HL-60 (cell line): Measurements from ENCODE around the gene KLHL36.
"Not testable (repeated sequence)": the region's sequence is repeated elsewhere in the genome, so short reads cannot be mapped to it uniquely, and the experiment has no call there.

Experiments
- DNase-seq, 2 experiments: peaks; one replicate each; pipeline ENCODE4 v3.0.0-alpha.2; 2010 to 2020; ENCODE audit warnings: low read depth in 1 of 2, low spot score in 1 of 2
- H3K27ac ChIP-seq: fragments of 250-450 bp; sonication (Bioruptor Pico); replicated peaks from 2 replicates; pipeline ENCODE4 v1.5.1; 2020; ENCODE audit warnings: mild to moderate bottlenecking, moderate library complexity
- H3K27me3 ChIP-seq: fragments of 250-450 bp; sonication (Bioruptor Pico); 2 replicates; pipeline ENCODE4 v1.5.1; 2021; ENCODE audit warnings: mild to moderate bottlenecking, moderate library complexity; ENCODE audit not compliant: insufficient read depth, poor library complexity, severe bottlenecking
- H3K4me3 ChIP-seq: replicated peaks from 2 replicates; pipeline ENCODE4 v1.5.1; 2011; ENCODE audit warnings: mild to moderate bottlenecking, control low read depth, low read length; ENCODE audit not compliant: insufficient read depth
- GABPA ChIP-seq: IDR thresholded peaks from 2 replicates; pipeline ENCODE4 v1.6.1; 2012; ENCODE audit warnings: low read depth
- POLR2AphosphoS5 ChIP-seq: IDR thresholded peaks from 2 replicates; pipeline ENCODE4 v1.6.1; 2012; ENCODE audit warnings: low read depth
- SPI1 ChIP-seq: IDR thresholded peaks from 2 replicates; pipeline ENCODE4 v1.6.1; 2012; ENCODE audit warnings: low read depth, mild to moderate bottlenecking, borderline replicate concordance
- TF ChIP-seq, protein P1 (sequence below): IDR thresholded peaks from 2 replicates; pipeline ENCODE4 v1.6.1; 2012; ENCODE audit warnings: low read depth; ENCODE audit not compliant: insufficient replicate concordance
- TF ChIP-seq, protein P2 (sequence below): IDR thresholded peaks from one replicate; pipeline ENCODE4 v1.5.1; 2011; ENCODE audit warnings: low read length, control low read depth, inconsistent platforms; ENCODE audit not compliant: insufficient read depth

Gene KLHL36

DNA sequence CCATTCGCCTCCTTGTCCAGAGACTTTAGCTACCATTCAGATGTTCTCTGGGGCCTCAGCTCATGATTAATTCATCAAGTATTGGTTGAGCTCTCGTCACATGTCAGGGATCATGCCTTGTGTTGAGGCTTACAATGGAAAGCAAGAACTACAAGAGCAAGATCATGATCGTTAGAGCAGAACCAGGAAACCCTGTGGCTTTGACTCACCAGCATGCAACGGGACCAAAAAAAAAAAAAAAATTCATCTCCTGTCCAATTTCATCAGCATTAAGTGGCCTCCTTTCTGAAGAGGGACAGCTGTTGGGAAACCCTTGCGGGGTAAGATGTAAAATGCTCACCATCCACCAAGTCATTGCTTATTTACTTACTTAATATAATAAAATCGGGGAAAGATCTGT lies 39.4 kb downstream of the KLHL36 start:
- Histone ChIP-seq H3K27ac (no peak overlapping the region), H3K27me3 (no peaks in the 10 kb centered on the region), H3K4me3 (no peak overlapping the region)
- no peak for DNase-seq
- TF ChIP-seq, protein P1, sequence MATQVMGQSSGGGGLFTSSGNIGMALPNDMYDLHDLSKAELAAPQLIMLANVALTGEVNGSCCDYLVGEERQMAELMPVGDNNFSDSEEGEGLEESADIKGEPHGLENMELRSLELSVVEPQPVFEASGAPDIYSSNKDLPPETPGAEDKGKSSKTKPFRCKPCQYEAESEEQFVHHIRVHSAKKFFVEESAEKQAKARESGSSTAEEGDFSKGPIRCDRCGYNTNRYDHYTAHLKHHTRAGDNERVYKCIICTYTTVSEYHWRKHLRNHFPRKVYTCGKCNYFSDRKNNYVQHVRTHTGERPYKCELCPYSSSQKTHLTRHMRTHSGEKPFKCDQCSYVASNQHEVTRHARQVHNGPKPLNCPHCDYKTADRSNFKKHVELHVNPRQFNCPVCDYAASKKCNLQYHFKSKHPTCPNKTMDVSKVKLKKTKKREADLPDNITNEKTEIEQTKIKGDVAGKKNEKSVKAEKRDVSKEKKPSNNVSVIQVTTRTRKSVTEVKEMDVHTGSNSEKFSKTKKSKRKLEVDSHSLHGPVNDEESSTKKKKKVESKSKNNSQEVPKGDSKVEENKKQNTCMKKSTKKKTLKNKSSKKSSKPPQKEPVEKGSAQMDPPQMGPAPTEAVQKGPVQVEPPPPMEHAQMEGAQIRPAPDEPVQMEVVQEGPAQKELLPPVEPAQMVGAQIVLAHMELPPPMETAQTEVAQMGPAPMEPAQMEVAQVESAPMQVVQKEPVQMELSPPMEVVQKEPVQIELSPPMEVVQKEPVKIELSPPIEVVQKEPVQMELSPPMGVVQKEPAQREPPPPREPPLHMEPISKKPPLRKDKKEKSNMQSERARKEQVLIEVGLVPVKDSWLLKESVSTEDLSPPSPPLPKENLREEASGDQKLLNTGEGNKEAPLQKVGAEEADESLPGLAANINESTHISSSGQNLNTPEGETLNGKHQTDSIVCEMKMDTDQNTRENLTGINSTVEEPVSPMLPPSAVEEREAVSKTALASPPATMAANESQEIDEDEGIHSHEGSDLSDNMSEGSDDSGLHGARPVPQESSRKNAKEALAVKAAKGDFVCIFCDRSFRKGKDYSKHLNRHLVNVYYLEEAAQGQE = no peak
- TF ChIP-seq POLR2AphosphoS5 (no peak), SPI1 (no peak), GABPA (no peak)
- TF ChIP-seq, protein P2, sequence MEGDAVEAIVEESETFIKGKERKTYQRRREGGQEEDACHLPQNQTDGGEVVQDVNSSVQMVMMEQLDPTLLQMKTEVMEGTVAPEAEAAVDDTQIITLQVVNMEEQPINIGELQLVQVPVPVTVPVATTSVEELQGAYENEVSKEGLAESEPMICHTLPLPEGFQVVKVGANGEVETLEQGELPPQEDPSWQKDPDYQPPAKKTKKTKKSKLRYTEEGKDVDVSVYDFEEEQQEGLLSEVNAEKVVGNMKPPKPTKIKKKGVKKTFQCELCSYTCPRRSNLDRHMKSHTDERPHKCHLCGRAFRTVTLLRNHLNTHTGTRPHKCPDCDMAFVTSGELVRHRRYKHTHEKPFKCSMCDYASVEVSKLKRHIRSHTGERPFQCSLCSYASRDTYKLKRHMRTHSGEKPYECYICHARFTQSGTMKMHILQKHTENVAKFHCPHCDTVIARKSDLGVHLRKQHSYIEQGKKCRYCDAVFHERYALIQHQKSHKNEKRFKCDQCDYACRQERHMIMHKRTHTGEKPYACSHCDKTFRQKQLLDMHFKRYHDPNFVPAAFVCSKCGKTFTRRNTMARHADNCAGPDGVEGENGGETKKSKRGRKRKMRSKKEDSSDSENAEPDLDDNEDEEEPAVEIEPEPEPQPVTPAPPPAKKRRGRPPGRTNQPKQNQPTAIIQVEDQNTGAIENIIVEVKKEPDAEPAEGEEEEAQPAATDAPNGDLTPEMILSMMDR = no peak

DNA sequence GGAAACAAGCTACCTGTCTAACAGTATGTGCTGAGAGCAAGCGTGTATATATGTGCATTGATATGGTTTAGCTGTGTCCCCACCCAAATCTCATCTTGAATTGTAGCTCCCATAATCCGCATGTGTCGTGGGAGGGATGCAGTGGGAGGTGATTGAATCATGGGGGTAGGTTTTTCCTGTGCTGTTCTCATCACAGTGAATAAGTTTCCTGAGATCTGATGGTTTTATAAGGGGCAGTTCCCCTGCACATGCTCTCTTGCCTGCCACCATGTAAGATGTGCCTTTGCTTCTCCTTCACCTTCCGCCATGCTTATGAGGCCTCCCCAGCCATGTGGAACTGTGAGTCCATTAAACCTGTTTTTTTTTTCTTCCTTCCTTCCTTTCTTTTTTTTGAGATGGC lies 39.9 kb downstream of the KLHL36 start:
- not testable (repeated sequence) for H3K4me3 ChIP-seq, DNase-seq, H3K27ac ChIP-seq, H3K27me3 ChIP-seq

DNA sequence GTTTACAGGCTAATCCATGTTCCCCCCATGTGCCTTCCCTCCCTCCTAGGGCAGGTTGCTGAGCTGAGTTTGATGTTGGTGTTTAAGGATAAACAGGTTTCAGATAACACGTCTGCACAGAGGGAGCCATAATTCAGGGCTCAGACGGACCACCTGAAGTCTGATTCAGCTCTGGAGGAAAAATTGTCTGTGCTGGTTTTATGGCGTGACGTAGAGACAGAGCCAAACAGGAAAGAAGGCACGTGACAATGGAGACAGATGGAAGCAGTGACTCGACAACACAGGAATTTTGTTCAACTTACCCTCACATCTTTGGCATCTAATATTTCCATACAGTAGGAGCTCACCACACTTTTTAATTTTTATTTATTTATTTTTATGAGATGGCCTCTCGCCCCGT lies 40.8 kb downstream of the KLHL36 start:
- H3K27me3 ChIP-seq = no peaks in the 10 kb centered on the region
- H3K27ac ChIP-seq = no peak overlapping the region
- no peak for DNase-seq
- TF ChIP-seq, protein P2 = no peak
- TF ChIP-seq GABPA = no peak
- no peak for TF ChIP-seq SPI1
- TF ChIP-seq, protein P1 = no peak
- TF ChIP-seq POLR2AphosphoS5 = no peak
- H3K4me3 ChIP-seq = no peak overlapping the region

DNA sequence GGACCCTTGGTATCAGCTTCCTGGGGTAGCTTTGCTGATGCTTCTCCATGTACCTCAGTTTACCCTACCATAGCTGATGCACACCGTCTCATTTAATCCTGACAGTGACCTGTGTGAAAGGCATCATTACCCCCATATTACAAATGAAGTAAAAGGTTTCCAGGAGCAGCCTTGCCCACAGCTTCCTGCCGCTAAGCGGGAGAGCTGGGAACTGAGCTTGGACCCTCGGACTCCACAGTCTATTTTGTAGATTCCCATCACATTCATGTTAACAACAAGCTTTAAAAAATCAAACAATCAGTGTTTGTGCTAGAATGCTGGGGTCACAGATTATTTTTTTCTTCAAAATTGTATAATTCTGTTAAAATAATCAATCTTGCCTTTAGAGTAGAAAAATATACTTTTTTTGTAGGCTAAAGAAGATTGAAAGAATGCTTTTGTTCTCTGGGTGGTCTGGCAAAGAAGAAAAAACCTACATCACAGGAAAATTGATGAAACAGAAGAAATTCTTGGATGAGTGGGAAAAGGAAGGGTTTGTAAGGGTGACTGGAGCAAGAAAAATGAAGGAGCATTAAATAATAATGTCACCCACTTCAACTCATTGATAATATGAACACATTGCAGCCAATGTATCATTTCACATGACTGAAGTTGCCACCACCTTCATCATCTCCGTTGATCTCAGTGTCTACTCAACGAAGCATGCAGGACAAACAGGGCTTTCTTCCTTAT lies 41.9 kb downstream of the KLHL36 start:
- no peaks in the 10 kb centered on the region for H3K27me3 ChIP-seq
- no peak for DNase-seq
- TF ChIP-seq, protein P1 = no peak
- no peak for TF ChIP-seq GABPA
- TF ChIP-seq SPI1 = no peak
- TF ChIP-seq, protein P2 = no peak
- no peak for TF ChIP-seq POLR2AphosphoS5
- no peak overlapping the region for H3K4me3 ChIP-seq
- no peak overlapping the region for H3K27ac ChIP-seq
